ENCODE results near the gene RALGPS1. TPM values are rescaled to one million over a fixed set of nuclear protein-coding genes. Genes with fewer than 3 reads are reported as not detected.
A peak's percentile ranks its signal among the peaks of the same experiment; 100 is the strongest.

Gene RALGPS1
- total and polyA plus RNA-seq, 8 donors, result 4.7 to 150 (median 42.2) TPM

DNA sequence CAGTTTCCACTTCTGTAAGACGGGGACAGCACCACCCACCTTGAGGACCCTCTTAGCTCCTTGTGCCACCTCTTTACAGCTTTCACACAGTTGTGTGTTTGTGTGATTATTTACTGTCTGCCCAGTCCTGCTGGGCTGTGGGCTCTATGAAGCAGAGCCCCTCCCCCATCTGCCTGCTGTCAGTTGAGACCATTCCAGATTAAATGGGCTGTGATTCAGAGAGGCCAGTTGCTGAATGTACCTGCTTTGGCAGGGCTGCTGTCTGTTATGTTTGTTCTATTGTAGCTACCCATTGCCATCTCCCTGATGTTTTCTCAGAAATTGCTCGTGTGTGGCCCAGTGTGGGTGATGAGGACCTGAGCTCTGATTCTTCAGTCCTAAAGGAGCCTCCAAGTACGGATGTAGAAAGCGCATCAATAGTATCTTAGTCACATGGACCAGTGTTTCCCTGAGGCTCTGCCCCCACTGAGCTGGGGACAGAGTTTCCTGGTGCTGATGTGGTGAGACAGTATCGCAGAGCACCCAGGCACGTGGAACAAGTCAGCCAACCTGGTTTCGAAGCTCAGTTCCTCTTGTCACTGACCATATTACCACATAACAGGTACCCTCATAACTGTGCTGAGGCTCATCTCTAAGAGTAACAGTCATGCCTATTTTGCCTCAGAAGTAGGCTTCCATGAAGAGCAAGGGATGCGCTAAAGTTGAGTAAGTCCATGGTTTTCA lies 204.2 kb downstream of the RALGPS1 start:
- no peaks in the 10 kb centered on the region for H3K36me3 ChIP-seq
- peaks cover 14 to 90% (median 54%) of the 10 kb centered on the region in 4 donors for H3K4me1 ChIP-seq
- 74 to 90% (median 87%) methylated on average over 8 of the region's 8 CpGs for WGBS, 5 donors

DNA sequence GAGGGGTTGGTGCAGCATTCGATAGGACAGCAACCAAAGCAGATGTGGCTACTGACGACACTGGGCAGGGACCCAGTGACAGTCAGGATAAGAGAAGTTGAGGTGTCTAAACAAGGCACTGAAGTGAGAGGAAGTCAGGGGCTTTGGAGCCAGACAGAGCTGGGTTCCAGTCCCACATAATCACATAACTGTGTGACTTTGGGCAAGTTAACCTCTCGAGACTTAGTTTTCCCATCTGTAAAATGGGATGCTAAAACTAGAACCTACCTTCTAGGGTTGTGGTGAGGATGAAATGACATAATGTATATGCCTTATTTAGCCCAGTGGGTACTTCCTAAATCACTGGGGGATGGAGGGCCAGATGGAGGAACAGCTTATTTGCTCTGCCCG lies 204.7 kb downstream of the RALGPS1 start:
- Histone ChIP-seq H3K4me1 (peaks cover 15 to 88% (median 54%) of the 10 kb centered on the region in 4 donors), H3K4me3 (no peak overlapping the region), H3K27me3 (peaks cover 0 to 13% (median 0%) of the 10 kb centered on the region in 3 donors), H3K9me3 (no peaks in the 10 kb centered on the region), H3K27ac (peak overlapping the region in 1 of 5 donors; percentile 27), H3K36me3 (no peaks in the 10 kb centered on the region)
- DNase-seq, result no peak
- TF ChIP-seq POLR2AphosphoS5 (IDR thresholded peaks at IDR 0.05) (no peak), POLR2A (IDR thresholded peaks at IDR 0.05) (no peak), EP300 (IDR thresholded peaks at IDR 0.05) (no peak)
- TF ChIP-seq, protein P1, sequence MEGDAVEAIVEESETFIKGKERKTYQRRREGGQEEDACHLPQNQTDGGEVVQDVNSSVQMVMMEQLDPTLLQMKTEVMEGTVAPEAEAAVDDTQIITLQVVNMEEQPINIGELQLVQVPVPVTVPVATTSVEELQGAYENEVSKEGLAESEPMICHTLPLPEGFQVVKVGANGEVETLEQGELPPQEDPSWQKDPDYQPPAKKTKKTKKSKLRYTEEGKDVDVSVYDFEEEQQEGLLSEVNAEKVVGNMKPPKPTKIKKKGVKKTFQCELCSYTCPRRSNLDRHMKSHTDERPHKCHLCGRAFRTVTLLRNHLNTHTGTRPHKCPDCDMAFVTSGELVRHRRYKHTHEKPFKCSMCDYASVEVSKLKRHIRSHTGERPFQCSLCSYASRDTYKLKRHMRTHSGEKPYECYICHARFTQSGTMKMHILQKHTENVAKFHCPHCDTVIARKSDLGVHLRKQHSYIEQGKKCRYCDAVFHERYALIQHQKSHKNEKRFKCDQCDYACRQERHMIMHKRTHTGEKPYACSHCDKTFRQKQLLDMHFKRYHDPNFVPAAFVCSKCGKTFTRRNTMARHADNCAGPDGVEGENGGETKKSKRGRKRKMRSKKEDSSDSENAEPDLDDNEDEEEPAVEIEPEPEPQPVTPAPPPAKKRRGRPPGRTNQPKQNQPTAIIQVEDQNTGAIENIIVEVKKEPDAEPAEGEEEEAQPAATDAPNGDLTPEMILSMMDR (IDR thresholded peaks at IDR 0.05), result no peak
- intact Hi-C loops (cut with DNase I; ENCODE audit: low total_unique reads), result no loop called here
- WGBS, 5 donors, result 80 to 96% (median 91%) methylated on average over 4 of the region's 4 CpGs

More for the DNA sequence above, 204.2 kb downstream of the RALGPS1 start:
- no peak overlapping the region for H3K4me3 ChIP-seq
- TF ChIP-seq POLR2AphosphoS5 (IDR thresholded peaks at IDR 0.05) (no peak), POLR2A (IDR thresholded peaks at IDR 0.05) (no peak), EP300 (IDR thresholded peaks at IDR 0.05) (no peak)
- TF ChIP-seq, protein P1 (IDR thresholded peaks at IDR 0.05), result no peak
- DNase-seq, result no peak
- no peaks in the 10 kb centered on the region for H3K9me3 ChIP-seq
- H3K27me3 ChIP-seq, result peaks cover 0 to 13% (median 0%) of the 10 kb centered on the region in 3 donors
- H3K27ac ChIP-seq, result peak overlapping the region in 1 of 5 donors; percentile 27
- intact Hi-C loops (cut with DNase I; ENCODE audit: low total_unique reads), result no loop called here

DNA sequence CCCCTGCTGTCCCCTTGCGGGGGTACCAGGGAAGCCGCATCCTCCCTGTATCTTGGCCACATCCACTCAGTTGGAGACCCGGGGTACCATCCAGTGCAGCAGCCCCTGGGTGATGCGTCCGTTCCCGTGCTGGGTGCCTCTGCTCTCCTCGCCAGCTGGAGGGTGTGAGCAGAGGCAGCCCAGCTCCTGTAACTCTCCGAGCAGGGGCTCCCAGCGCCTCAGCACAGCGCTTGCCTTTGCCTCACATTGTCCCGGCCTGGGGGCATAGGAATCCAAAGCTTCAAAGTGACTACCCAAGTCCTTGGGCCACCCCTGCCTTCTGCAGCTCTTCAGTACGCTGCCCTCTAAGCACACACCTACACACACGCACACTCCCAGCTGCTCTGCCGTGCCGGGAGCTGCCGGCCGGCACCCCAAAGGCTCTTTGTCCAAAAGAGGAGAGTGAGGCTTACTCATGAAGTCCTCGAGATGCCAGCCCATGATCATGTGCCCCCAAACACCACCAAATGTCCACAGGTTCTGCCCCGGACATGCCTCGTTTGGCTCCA lies 207.1 kb downstream of the RALGPS1 start:
- peaks cover 0 to 13% (median 0%) of the 10 kb centered on the region in 3 donors for H3K27me3 ChIP-seq
- DNase-seq, result peak in 1 of 2 donors; percentile 57
- H3K9me3 ChIP-seq, result no peaks in the 10 kb centered on the region
- peak overlapping the region; percentile 45 to 53 (median 50) for H3K4me3 ChIP-seq
- whole genome bisulfite sequencing, 5 donors, result 33 to 45% (median 40%) methylated on average over 18 to 20 of the region's 20 CpGs
- H3K4me1 ChIP-seq, result peaks cover 15 to 66% (median 50%) of the 10 kb centered on the region in 4 donors
- no peak for TF ChIP-seq POLR2A (IDR thresholded peaks at IDR 0.05)
- TF ChIP-seq EP300 (IDR thresholded peaks at IDR 0.05), result no peak
- no peak for TF ChIP-seq POLR2AphosphoS5 (IDR thresholded peaks at IDR 0.05)
- TF ChIP-seq, protein P1 (IDR thresholded peaks at IDR 0.05), result no peak
- no peaks in the 10 kb centered on the region for H3K36me3 ChIP-seq
- intact Hi-C loops (cut with DNase I; ENCODE audit: low total_unique reads), result no loop called here
- peak overlapping the region; percentile 63 to 92 (median 89) for H3K27ac ChIP-seq

DNA sequence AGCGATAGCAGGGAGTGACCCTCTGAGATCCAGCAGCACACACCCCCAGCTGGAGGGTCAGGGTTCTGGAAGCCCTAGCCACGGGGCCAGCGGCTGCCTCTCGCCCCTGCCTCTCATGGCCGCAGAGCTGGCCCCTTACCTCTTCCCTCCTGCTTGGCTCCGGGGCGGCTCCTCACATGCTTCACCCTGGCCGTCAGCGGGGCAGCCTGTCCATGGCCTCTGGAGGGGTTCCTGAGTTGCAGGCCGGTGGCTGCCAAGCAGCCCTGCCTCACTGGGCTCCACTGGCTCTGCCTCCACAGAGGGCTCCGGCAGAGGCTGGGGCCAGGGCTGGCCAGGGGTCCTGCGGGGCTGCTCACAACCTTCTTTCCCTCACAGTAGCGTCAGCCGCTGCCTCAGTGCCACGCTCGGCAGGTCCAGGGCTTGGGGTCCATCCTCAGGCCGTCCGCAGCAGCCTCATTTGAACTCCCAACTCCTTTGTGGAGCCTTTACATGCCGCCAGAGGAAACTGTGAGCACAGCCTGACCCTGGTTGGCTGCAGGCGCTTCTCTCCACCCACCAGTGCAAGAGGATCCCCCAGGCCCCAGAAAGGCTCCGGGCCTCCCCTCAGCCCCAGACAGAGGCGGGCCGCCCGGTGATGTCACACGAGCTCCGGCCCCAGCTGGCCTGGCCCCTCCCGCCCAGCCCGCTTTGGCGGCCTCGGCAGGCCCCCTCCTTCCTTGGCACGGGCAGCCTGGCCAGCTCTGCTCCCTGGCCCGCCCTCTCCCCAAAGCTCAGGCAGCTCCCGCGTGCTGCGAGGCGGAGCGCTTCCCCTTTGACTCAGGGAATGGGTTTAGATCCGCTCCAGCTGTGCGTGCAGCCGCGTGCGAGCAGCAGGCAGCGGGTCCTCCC lies 207.8 kb downstream of the RALGPS1 start, which contains the start of gene ANGPTL2:
TSS of gene ANGPTL2 (minus strand) at position 460 of the 888 bp plus-strand sequence. CDS start 13,904 bp downstream, outside the sequence.
- Histone ChIP-seq H3K9me3 (no peaks in the 10 kb centered on the region), H3K27me3 (peaks cover 0 to 13% (median 0%) of the 10 kb centered on the region in 3 donors), H3K4me3 (peak within 1 kb of the TSS; percentile 45 to 53 (median 50)), H3K4me1 (peaks cover 15 to 71% (median 49%) of the 10 kb centered on the region in 4 donors), H3K27ac (peak within 1 kb of the TSS; percentile 65 to 92 (median 89)), H3K36me3 (no peaks in the 10 kb centered on the region)
- TF ChIP-seq POLR2AphosphoS5 (IDR thresholded peaks at IDR 0.05), result peak; percentile 37 to 88 (median 77)
- no peak for TF ChIP-seq EP300 (IDR thresholded peaks at IDR 0.05)
- TF ChIP-seq, protein P1 (IDR thresholded peaks at IDR 0.05), result no peak
- 14 to 21% (median 15%) methylated on average over 10 to 43 of the region's 43 CpGs for WGBS, 5 donors
- intact Hi-C loops (cut with DNase I; ENCODE audit: low total_unique reads), result no loop called here
- DNase-seq, result peak; percentile 73 to 97
